RPMI7951 (cell line): ENCODE results near the gene SMYD3. TPM values are rescaled to one million over a fixed set of nuclear protein-coding genes. Genes with fewer than 3 reads are reported as not detected.
"Not testable (repeated sequence)": the region's sequence is repeated elsewhere in the genome, so short reads cannot be mapped to it uniquely, and the experiment has no call there.

ENCODE experiments used
- DNase-seq: peaks from one replicate; pipeline ENCODE4 v3.0.0-alpha.2; 2012; ENCODE audit warnings: low read depth
- total RNA-seq: library from RNA; depleted of rRNA; stranded (reverse); fragments of >200 nt; shearing (Covaris generic); gene quantifications from 2 replicates; pipeline ENCODE4 v1.2.3, GENCODE V29; 2014

The SMYD3 gene
- total RNA-seq, 1 experiment from 2014 or later: 33.9 TPM

DNA sequence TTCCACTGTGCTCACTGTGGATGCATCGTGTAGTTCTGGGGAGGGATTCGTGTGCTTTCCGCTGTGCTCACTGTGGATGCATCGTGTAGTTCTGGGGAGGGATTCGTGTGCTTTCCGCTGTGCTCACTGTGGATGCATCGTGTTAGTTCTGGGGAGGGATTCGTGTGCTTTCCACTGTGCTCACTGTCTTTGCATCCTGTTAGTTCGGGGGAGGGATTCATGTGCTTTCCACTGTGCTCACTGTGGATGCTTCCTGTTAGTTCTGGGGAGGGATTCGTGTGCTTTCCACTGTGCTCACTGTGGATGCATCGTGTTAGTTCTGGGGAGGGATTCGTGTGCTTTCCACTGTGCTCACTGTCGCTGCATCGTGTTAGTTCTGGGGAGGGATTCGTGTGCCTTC is 435.1 kb downstream of the SMYD3 start:
- DNase-seq: not testable (repeated sequence)

DNA sequence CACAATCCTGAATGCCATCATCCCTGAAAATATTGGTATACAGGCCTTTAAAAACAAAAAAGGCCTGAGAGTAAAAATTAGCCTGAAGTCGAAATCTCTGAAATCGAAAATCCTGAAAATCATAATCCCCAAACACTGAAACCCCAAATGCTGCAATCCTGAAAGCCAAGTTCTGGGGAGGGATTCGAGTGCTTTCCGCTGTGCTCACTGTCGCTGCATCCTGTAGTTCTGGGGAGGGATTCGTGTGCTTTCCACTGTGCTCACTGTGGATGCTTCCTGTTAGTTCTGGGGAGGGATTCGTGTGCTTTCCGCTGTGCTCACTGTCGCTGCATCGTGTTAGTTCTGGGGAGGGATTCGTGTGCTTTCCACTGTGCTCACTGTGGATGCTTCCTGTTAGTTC is 435.5 kb downstream of the SMYD3 start:
- DNase-seq: peak; percentile 19

DNA sequence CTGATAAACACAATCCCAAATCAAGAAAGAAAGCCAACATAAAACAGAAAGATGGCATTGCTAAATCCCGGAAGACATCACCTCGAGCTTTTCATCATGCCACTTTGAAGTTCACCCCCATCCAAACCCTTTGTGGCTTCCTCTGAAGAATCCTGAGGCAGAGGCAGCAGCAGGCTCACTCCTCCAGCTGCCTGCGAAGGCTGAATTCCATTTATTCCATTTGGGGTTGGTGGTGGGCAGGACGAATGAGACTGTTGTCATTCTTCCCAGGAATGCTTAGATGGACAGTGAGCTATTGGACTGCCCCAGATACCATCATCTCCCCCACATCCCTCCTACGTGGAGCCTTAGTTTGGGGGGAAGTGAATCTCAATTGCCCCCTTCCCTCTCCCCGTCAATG is 437.5 kb downstream of the SMYD3 start:
- no peak for DNase-seq

GRCh38 chr1:246068619-246069509 is 438.2 kb downstream of the SMYD3 start:
- DNase-seq: no peak

DNA sequence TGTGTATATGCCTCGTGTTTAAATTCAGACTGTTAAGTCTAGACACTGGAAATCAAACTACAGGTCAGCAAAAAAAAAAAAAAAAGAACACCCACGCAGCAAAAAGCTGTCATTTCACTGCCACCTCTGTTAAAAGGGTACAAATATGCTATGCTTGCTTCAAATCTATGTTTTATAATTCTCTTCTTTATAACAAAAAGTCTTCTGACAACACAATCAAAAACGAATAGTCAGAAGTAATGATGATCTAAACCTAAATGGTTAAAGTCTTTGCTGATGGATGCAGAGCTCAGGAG is 438.9 kb downstream of the SMYD3 start:
- DNase-seq: no peak

- DNase-seq: peak; percentile 78
These were observed 439.5 kb downstream of the SMYD3 start for GRCh38 chr1:246067432-246068216.

DNA sequence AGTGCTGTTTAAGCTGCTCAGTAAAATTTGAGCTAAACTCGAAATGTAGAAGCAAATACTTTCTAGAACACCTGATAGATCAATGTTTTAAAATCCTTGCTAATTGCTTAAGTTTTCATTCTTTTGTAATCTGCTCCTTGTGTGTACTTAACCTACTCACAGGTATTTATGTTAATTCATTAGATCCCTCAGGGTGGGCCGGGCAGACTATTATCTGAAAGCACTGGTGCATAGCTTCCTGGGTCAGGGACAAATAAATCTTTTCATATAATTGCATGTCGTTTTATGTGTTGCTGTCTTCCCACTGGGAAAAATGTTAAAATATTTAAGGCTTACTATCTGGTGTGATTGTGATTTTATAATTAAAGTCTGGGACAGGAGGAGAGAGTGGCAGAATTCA is 440.5 kb downstream of the SMYD3 start:
- DNase-seq: no peak

- no peak for DNase-seq
These were observed 441.5 kb downstream of the SMYD3 start for GRCh38 chr1:246065592-246065991.

- DNase-seq: peak; percentile 11
These were observed 442.2 kb downstream of the SMYD3 start for GRCh38 chr1:246064891-246065290.

- no peak for DNase-seq
These were observed 444.0 kb downstream of the SMYD3 start for GRCh38 chr1:246063013-246063616.

GRCh38 chr1:246058466-246058865 is 448.6 kb downstream of the SMYD3 start:
- no peak for DNase-seq

GRCh38 chr1:246052603-246053002 is 454.5 kb downstream of the SMYD3 start:
- no peak for DNase-seq

GRCh38 chr1:246051909-246052518 is 455.1 kb downstream of the SMYD3 start:
- no peak for DNase-seq

- DNase-seq: no peak
These were observed 458.4 kb downstream of the SMYD3 start for GRCh38 chr1:246048693-246049092.

DNA sequence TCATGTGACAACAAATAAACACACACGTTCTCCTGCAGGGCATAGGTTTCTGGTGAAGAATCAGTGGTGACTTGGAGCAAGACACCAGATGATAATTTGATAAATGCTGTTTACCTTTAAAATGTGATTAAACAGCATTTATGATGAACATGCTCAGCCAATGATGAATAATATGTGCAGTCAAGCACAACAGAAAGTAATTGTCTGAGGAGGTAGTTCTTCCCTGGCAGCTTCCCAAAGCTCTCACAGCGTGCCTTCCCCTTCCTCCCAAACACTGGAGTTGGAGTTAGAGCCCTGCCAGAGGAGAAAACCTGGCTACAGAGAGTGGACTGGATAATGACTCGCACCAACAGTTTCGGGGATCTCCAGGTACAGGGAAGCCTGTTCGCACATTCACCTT is 463.5 kb downstream of the SMYD3 start:
- DNase-seq: no peak

DNA sequence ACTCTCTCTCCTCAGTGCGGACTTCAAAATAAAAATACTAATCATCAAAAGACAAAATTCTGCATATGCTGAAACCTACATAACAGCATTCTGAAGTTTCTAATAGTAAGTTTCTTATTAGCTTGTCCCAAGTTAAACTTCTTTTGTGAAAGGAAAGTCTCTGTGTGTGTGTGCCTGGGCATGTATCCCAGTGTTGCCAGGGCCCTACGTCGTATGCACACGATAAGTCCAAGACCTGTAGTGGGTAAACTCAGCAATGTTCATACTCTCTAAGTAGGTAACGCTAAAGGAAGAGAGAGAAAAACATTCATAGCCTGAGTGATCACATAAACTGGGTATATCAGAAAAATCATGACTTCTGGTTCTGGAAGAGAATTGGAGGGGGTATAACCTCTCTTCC is 465.7 kb downstream of the SMYD3 start:
- no peak for DNase-seq

DNA sequence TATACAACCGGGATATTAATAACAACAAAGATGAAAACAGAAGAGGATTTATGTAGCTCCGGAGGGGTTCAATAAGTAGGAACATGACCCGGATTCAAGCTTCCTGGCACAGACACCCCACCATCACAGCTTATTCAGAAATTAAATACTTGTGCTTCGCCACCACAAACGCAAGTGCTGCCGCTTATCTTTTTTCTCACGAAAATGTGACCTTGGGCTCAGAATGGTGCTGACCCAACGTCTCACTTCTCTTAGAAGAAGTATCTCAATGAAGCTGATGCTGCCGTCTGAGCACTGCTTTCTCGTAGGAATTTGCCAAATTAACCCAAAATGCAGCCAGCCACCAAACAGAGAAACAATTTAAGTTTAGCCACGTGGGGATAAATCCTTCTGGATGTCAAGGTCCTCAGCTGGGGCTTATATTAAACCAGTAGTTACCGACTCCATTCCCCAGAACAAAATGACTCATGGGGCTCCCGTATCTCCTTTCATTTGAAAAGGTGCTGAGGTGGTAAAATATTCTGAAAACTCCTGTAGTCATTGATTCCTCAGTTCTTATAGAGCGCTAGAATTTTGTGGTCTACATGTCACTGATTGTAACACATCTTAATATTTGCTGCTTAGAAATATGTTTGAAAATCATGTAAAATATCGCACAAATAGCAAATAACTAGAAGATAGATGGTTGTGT is 466.7 kb downstream of the SMYD3 start:
- DNase-seq: no peak

GRCh38 chr1:246039584-246039983 is 467.5 kb downstream of the SMYD3 start:
- DNase-seq: no peak

GRCh38 chr1:246037832-246038231 is 469.2 kb downstream of the SMYD3 start:
- no peak for DNase-seq

GRCh38 chr1:246036175-246036574 is 470.9 kb downstream of the SMYD3 start:
- DNase-seq: no peak

GRCh38 chr1:246035060-246035541 is 472.0 kb downstream of the SMYD3 start:
- DNase-seq: peak; percentile 54

- no peak for DNase-seq
These were observed 472.4 kb downstream of the SMYD3 start for GRCh38 chr1:246034630-246035029.
